GM21381 (cell line): ENCODE data around the gene SEPTIN3.

ENCODE experiments used
- ATAC-seq: cut with Tn5 transposase; IDR thresholded peaks from one replicate; pipeline ENCODE4 v1.9.1; 2021; ENCODE audit warnings: mild to moderate bottlenecking, moderate library complexity; ENCODE audit not compliant: unreplicated experiment

Gene SEPTIN3

DNA sequence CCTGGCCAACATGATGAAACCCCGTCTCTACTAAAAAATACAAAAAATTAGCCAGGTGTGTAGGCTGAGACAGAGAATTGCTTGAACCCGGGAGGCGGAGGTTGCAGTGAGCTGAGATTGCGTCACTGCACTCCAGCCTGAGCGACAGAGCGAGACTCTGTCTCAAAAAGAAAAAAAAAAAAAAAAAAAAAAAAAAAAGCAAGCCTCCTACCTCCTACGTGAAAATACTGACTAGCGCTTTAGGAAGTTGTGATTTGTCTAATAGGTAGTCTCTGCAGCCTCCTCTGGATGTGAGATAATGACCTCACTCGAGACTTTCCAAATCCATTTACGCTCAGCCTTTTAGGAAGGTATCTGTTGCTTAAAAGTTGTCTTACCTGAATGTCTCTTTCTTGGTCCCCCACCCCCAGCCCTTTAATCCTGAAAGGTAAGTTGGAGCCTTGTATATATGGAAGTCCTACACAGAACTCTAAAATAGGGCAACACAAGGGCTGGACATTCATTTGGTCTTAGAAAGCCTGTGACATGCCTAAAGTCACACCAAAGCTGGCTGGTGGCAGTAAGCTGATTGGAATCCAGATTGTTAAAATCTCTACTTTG, 5.5 kb downstream of the SEPTIN3 start:
- no peak for ATAC-seq

GRCh38 chr22:41975299-41976069, 6.2 kb downstream of the SEPTIN3 start:
- ATAC-seq = no peak

DNA sequence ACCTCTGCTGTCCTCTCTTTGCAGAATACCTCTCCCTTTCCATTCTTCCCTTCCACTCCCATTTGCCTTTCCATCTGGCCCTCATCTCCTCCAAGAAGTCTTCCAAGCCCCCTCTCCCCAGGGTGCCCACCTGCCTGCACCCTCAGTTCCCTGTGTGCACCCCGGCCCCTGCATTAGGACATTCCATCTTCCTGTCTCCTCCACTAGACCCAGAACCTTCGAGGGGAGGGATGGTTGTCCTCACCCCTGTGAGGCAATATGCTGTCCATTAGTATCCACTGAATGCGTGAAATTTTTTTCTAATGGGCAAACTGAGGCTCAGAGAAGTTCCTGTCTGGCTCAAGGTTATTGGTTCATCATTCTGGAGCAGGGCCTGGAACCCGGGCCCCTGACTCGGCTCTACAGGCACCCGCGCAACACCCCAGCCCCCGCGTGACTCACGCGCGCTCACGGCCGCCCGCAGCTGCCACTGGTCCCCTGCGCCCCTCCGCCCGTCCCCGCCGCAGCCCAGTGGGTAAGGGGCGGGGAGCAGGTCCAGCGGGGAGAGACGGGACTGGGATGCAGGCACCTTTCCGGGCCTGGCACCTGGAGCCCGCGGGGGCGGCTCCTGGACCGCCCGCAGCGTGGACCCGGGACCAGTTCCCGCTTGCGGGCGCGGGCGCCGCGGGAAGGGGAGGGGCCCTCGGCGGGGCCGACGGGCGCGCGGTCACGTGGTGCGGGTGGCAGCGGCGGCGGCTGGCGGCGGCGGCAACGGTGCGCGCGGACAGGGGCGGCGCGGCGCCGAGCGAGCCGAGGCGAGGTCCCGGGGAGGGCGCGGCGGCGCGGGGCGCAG, 7.0 kb downstream of the SEPTIN3 start:
- no peak for ATAC-seq

DNA sequence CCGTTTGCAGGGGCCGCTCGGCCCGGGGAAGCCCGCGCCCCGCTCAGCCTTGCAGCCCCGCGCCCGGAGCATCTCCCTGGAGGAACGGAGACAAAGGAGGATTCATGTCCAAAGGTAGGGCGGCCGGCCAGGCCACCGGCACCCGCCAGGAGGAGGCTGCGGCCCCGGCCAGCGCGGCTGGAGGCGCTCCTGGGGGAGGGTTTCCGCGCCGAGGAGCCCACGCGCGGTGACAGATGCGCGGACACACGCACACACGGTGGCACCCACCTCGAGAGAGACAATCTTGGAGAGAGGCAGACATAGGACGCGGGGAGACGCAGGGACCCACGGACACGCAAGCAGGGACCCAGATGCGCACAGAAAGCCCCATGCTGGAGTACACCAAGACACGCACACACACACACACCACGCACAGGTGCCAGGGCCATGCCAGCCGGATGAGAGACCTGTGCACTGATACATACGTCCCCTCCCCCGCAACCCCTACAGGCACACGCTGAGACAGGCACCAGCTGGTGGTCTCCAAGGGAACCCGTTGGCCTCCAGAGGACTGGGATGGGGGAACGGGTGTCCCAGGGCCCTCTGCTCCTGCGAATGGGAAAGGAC, 7.8 kb downstream of the SEPTIN3 start:
- ATAC-seq = no peak

- ATAC-seq = no peak
Observed at GRCh38 chr22:41978732-41979131, 9.5 kb downstream of the SEPTIN3 start.

GRCh38 chr22:41979423-41980250, 10.4 kb downstream of the SEPTIN3 start:
- ATAC-seq = no peak

DNA sequence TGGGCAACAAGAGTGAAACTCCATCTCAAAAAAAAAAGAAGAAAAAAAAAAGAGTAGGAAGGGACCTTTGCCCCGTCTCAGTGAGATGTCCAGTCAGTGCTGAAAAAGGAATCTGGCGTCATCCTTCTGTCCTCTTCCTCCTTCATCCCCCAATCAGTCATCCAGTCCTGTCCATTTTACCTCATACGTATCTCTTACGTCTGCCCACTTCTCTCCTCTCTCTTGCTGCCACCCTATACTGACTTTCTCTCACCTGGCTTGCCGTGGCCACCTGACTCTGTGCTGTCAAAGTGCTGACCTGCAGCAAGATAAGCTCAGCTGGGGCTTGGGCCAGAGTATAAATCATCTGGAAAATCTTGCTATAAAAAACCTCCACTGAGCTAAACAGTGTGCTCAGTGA, 13.6 kb downstream of the SEPTIN3 start:
- no peak for ATAC-seq

DNA sequence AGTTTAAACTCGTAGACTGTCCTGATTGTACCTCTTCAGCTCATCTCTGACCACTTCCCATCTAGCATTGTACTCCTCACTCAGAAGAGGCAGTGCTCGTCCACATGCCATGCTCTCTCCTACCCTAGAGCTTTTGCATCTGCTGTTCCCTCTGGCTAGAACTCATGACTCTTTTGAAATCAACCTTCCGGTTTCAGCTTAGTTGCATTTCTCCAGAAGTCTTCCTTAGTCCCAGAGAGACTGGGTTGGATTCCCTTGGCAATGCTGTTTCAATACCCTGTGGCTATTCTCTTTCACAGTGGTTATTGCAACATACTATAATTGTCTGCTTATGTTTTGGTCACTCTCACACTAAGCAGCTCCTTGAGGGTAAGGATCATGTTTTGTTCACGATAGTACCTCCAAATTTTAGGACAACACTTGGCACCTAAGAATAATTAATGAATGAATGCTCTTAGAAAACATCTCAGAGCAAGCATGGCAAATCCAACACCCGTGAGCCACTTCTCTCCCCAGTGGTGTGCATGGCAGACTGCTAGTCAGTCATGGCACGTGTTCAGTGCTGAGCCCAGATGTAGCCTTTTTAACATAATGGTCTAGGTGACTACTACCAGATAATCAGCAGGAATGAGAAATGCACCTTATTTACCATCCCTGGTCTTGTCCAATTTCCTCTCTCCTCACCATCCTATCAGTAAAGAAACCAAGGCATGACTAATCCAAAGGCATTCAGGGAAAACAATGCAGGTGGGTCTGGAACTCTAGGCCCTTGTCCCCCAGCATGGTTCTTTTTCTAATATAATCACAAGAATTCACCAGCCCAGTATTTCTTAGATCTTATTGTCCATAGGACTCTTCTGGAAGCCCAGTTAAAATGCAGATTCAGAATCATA, 14.5 kb downstream of the SEPTIN3 start:
- no peak for ATAC-seq

DNA sequence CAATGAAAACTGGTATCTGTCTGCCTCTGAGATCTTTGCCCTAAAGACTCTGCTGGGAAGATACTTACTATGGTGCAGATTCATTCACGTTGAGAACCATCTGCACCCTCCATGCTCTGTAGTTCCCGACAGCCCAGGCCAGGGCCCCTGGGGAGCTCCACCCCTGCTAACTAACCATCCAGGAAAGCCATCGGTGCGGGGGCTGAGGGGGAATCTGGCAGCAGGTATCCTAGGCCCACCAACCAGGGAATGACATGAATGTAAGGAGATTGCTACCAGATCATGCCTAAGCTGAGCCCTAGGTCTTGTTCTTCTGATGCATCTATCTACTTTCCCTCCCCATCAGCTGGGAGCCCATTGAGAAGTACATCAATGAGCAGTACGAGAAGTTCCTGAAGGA, 18.0 kb downstream of the SEPTIN3 start:
- ATAC-seq = no peak

DNA sequence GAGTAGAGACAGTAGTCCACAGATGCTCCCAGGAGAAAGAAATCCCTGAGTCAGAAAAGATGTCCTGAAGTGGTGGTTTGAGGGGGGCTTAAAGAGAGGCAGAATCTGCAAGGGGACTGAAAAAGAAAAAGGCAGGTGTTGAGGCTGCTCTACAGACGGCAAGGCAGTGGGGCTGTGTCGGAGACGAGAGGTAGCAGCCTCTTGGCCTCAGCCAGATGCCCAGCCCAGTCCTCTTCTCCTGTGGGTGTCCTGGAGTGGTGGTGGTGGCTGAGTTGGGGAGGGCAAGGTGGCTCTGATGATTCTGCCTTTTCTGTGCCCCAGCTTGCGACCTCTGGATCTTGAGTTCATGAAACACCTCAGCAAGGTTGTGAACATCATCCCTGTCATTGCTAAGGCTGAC, 20.0 kb downstream of the SEPTIN3 start:
- ATAC-seq = no peak

GRCh38 chr22:41991111-41991510, 21.9 kb downstream of the SEPTIN3 start:
- ATAC-seq = no peak

- ATAC-seq = no peak
Observed at GRCh38 chr22:41992496-41992895, 23.3 kb downstream of the SEPTIN3 start.

DNA sequence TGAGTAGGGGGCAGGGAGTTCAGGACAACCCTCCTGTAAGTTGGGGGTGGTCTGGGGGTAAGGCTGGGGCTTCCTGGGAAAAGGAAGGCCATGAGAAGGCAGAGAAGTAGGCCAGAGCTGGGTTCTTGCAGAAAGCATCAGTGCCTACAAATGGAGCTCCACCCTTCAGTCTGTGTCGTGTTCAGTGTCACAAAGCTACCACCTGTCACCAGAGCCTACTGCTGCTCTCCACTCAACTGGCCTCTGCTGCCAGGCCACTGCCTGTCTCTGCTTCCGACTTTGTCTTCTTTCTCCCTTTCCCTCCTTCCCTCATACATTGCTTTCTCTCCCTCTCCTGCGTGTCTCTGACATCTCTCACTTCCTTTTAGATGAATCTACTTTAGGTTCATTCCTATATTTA, 26.0 kb downstream of the SEPTIN3 start:
- ATAC-seq = no peak

GRCh38 chr22:41996826-41997225, 27.6 kb downstream of the SEPTIN3 start:
- no peak for ATAC-seq

- ATAC-seq = peak; percentile 74
Observed at GRCh38 chr22:41998361-41999261, 29.4 kb downstream of the SEPTIN3 start, which contains the start of gene WBP2NL. TSS of gene WBP2NL (plus strand) at chr22:41998788. CDS start at chr22:41998819, 31 bp downstream.

- ATAC-seq = no peak
Observed at GRCh38 chr22:42000466-42000865, 31.2 kb downstream of the SEPTIN3 start.

- ATAC-seq = no peak
Observed at GRCh38 chr22:42001121-42001520, 31.9 kb downstream of the SEPTIN3 start.

DNA sequence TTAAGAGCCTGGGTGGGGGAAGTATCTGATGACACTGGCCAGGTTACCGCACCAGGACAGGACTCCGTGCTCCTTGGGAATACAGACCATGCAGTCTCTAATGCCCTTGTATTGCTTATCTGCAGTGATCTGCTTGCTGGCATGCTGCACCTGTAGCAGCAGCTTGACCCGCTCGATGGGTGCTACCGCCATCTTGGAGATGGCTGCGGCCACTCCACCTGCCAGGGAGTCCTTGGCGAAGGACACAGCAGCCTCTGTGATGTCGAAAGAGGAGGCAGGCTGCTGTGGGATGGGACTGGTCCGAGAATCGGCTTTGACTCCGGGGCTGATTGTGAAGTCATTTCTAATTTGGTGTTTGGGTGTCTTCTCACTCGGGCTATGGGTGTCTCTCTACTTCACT, 32.5 kb downstream of the SEPTIN3 start:
- ATAC-seq = no peak
